ENCODE results near the gene CCNL1. TPM values are rescaled to one million over a fixed set of nuclear protein-coding genes. Genes with fewer than 3 reads are reported as not detected.

The CCNL1 gene
- polyA plus RNA-seq, 1 donor (not counting 4 experiments of a cell fraction or from before 2014, with no cell fraction given) = 136 TPM

DNA sequence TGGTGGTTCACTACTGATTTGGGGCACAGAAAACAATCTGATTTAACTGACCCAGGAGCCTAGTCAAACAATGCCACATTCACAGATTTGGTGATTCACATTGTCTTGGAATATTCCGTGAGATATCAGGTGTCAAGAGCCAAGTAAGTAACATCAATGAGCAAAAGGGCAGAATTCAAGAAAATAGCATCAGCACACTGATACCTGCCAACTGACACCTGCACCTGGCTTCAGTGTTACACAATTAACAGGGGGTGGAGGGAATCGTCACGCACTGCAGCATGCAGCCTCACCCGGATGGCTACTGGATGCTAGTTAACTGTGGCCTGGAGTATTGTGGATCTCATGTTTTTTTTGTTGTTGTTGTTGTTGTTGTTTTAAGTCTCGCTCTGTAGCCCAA is 17.6 kb downstream of the CCNL1 start:
- H3K4me1 ChIP-seq (ENCODE audit: control insufficient read depth, extremely low read depth, insufficient read depth, low read length) = peaks cover 6% of the 10 kb centered on the region
- no peaks in the 10 kb centered on the region for H4K20me1 ChIP-seq (ENCODE audit: control insufficient read depth, extremely low read depth, insufficient read depth, low read length)
- FAIRE-seq = peak; percentile 44
- H3K9me1 ChIP-seq (ENCODE audit: control insufficient read depth, extremely low read depth, insufficient read depth, low read length) = no peaks in the 10 kb centered on the region
- no peaks in the 10 kb centered on the region for H3K79me2 ChIP-seq (ENCODE audit: control insufficient read depth, insufficient read depth, low read length)
- TF ChIP-seq EZH2 (IDR thresholded peaks at IDR 0.05; ENCODE audit: low read length) (no peak), CTCF (optimal IDR thresholded peaks at IDR 0.05 in 1 of 3, IDR thresholded peaks at IDR 0.05 in 1 of 3, conservative IDR thresholded peaks at IDR 0.05 in 1 of 3; ENCODE audit: extremely low read depth in 1 of 3, insufficient read depth in 2 of 3, low read length in 3 of 3) (no peak)
- H3K4me2 ChIP-seq (ENCODE audit: control insufficient read depth, extremely low read depth, insufficient read depth, low read depth, low read length) = no peak overlapping the region
- dilution Hi-C loops (cut with MboI; ENCODE audit: extremely low pct_ligation_motif_present, low sequenced_read_pairs) = no loop called here
- H3K27me3 ChIP-seq (ENCODE audit: control insufficient read depth, extremely low read depth, insufficient read depth, low read length) = no peaks in the 10 kb centered on the region
- H3K4me3 ChIP-seq (ENCODE audit: control insufficient read depth in 2 of 3, extremely low read depth in 1 of 3, insufficient read depth in 2 of 3, low read depth in 1 of 3, low read length in 3 of 3) = no peak overlapping the region
- no peak overlapping the region for H3K27ac ChIP-seq (ENCODE audit: control insufficient read depth, insufficient read depth, low read length)
- H2AFZ ChIP-seq (ENCODE audit: control insufficient read depth, low read length) = no peak overlapping the region
- no peaks in the 10 kb centered on the region for H3K9me3 ChIP-seq (ENCODE audit: control insufficient read depth, low read depth, low read length)
- H3K36me3 ChIP-seq (ENCODE audit: control insufficient read depth in 2 of 2, extremely low read depth in 1 of 2, insufficient read depth in 2 of 2, low read length in 2 of 2) = peaks cover 3 to 17% of the 10 kb centered on the region in 2 experiments
- DNase-seq (ENCODE audit: low read depth, low spot score) = no peak
- H3K9ac ChIP-seq (ENCODE audit: control insufficient read depth, extremely low read depth, insufficient read depth, low read length) = no peak overlapping the region

GRCh38 chr3:157139938-157140534 is 19.9 kb downstream of the CCNL1 start:
- H2AFZ ChIP-seq (ENCODE audit: control insufficient read depth, low read length) = no peak overlapping the region
- dilution Hi-C loops (cut with MboI; ENCODE audit: extremely low pct_ligation_motif_present, low sequenced_read_pairs) = no loop called here
- no peak overlapping the region for H3K9ac ChIP-seq (ENCODE audit: control insufficient read depth, extremely low read depth, insufficient read depth, low read length)
- peaks cover 1 to 9% of the 10 kb centered on the region in 2 experiments for H3K36me3 ChIP-seq (ENCODE audit: control insufficient read depth in 2 of 2, extremely low read depth in 1 of 2, insufficient read depth in 2 of 2, low read length in 2 of 2)
- FAIRE-seq (no peak), DNase-seq (ENCODE audit: low read depth, low spot score) (no peak)
- no peak overlapping the region for H3K4me2 ChIP-seq (ENCODE audit: control insufficient read depth, extremely low read depth, insufficient read depth, low read depth, low read length)
- H3K27me3 ChIP-seq (ENCODE audit: control insufficient read depth, extremely low read depth, insufficient read depth, low read length) = no peaks in the 10 kb centered on the region
- no peak overlapping the region for H3K27ac ChIP-seq (ENCODE audit: control insufficient read depth, insufficient read depth, low read length)
- no peaks in the 10 kb centered on the region for H3K9me1 ChIP-seq (ENCODE audit: control insufficient read depth, extremely low read depth, insufficient read depth, low read length)
- H3K79me2 ChIP-seq (ENCODE audit: control insufficient read depth, insufficient read depth, low read length) = no peaks in the 10 kb centered on the region
- TF ChIP-seq CTCF (optimal IDR thresholded peaks at IDR 0.05 in 1 of 3, IDR thresholded peaks at IDR 0.05 in 1 of 3, conservative IDR thresholded peaks at IDR 0.05 in 1 of 3; ENCODE audit: extremely low read depth in 1 of 3, insufficient read depth in 2 of 3, low read length in 3 of 3) = no peak
- no peak overlapping the region for H3K4me3 ChIP-seq (ENCODE audit: control insufficient read depth in 2 of 3, extremely low read depth in 1 of 3, insufficient read depth in 2 of 3, low read depth in 1 of 3, low read length in 3 of 3)
- no peaks in the 10 kb centered on the region for H4K20me1 ChIP-seq (ENCODE audit: control insufficient read depth, extremely low read depth, insufficient read depth, low read length)
- H3K9me3 ChIP-seq (ENCODE audit: control insufficient read depth, low read depth, low read length) = no peaks in the 10 kb centered on the region
- peaks cover 20% of the 10 kb centered on the region for H3K4me1 ChIP-seq (ENCODE audit: control insufficient read depth, extremely low read depth, insufficient read depth, low read length)
